GM10248 (cell line): ENCODE results near the gene NDE1.
A peak's percentile ranks its signal among the peaks of the same experiment; 100 is the strongest.

Experiments used
- CTCF ChIA-PET: fragments of 300-600 bp; sonication (Branson Sonifier 250); formaldehyde crosslinking; extraction: SDS; loops from one replicate; lab custom pipeline; 2021; ENCODE audit warnings: antibody characterized with exemption; lab: Yijun Ruan, JAX
- POLR2A ChIA-PET: fragments of 350-650 bp; sonication (Branson Sonifier 250); formaldehyde crosslinking; extraction: SDS; loops from one replicate; lab custom pipeline; 2020; ENCODE audit warnings: antibody characterized with exemption; lab: Yijun Ruan, JAX
- DNase-seq: peaks from one replicate; pipeline ENCODE4 v3.0.0; 2012; ENCODE audit errors: extremely low spot score
- TF ChIP-seq, protein P1 (sequence below): IDR thresholded peaks from 2 replicates; pipeline ENCODE4 v1.5.1; 2012; ENCODE audit warnings: mild to moderate bottlenecking, low read depth; ENCODE audit errors: extremely low read depth, missing control alignments, control extremely low read depth

The NDE1 gene

GRCh38 chr16:15764112-15764511 is 114.1 kb downstream of the NDE1 start:
- TF ChIP-seq, protein P1, sequence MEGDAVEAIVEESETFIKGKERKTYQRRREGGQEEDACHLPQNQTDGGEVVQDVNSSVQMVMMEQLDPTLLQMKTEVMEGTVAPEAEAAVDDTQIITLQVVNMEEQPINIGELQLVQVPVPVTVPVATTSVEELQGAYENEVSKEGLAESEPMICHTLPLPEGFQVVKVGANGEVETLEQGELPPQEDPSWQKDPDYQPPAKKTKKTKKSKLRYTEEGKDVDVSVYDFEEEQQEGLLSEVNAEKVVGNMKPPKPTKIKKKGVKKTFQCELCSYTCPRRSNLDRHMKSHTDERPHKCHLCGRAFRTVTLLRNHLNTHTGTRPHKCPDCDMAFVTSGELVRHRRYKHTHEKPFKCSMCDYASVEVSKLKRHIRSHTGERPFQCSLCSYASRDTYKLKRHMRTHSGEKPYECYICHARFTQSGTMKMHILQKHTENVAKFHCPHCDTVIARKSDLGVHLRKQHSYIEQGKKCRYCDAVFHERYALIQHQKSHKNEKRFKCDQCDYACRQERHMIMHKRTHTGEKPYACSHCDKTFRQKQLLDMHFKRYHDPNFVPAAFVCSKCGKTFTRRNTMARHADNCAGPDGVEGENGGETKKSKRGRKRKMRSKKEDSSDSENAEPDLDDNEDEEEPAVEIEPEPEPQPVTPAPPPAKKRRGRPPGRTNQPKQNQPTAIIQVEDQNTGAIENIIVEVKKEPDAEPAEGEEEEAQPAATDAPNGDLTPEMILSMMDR, result no peak
- POLR2A ChIA-PET, result no interaction called here
- DNase-seq, result no peak
- CTCF ChIA-PET, result interaction anchor here (0.6 to 4.2 kb wide), 6 partner anchors 9 to 430 kb away, joined by 3 to 34 read pairs (median 3); no protein-coding TSS in a partner anchor

- ChIA-PET CTCF (interaction anchor here (1.0 to 4.2 kb wide), 19 partner anchors 10 to 429 kb away, joined by 3 to 34 read pairs (median 4); no protein-coding TSS in a partner anchor), POLR2A (no interaction called here)
- DNase-seq, result no peak
- TF ChIP-seq, protein P1, result no peak
Measured at GRCh38 chr16:15765116-15765515, 115.1 kb downstream of the NDE1 start.

DNA sequence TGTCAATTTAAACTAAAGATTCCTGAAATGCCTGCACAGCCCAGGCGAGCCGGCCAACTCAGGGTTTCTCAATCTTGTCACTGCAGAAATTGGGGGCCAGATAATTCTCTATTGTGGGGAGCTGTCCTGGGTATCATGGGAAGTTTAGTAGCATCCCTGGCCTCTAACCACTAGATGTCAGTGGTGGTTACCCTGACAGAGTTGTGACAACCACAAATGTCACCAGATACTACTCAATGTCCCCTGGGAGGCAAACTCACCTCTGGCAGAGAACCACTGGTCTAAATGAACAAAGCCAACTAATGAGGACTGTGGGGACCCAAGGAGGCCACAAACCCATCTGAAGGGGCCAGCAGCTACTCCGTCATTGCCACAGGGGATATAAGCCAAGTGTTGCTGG is 115.8 kb downstream of the NDE1 start:
- ChIA-PET CTCF (interaction anchor here (1.0 to 4.2 kb wide), 22 partner anchors 9 to 428 kb away, joined by 3 to 34 read pairs (median 4); no protein-coding TSS in a partner anchor), POLR2A (no interaction called here)
- peak; percentile 80 for DNase-seq
- TF ChIP-seq, protein P1, result peak; percentile 71

DNA sequence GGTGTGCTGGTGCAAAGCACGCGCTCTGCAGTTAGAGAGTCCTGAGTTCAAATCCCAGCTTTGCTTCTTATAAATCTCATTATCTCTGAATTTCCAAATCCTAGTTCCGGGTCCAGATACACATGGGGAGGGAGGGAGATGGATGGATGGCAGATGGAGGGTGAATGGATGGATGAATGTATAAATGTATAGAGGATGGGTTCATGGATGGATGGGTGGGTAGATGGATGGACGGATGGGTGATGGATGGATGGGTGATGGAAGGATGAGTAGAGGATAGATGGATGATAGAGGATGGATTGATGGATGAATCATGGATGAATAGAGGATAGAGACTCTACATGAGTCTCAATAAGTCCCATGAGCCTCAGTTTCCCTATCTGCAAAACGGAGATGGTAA is 116.9 kb downstream of the NDE1 start:
- no peak for DNase-seq
- TF ChIP-seq, protein P1, result no peak
- ChIA-PET POLR2A (no interaction called here), CTCF (interaction anchor here (0.7 to 4.2 kb wide), 10 partner anchors 8 to 377 kb away, joined by 3 to 34 read pairs (median 6); no protein-coding TSS in a partner anchor)

GRCh38 chr16:15768201-15768600 is 118.2 kb downstream of the NDE1 start:
- ChIA-PET POLR2A (no interaction called here), CTCF (interaction anchor here (1.3 kb wide), 1 partner anchor 12 kb away, joined by 3 read pairs; no protein-coding TSS in a partner anchor)
- DNase-seq, result no peak
- TF ChIP-seq, protein P1, result no peak

DNA sequence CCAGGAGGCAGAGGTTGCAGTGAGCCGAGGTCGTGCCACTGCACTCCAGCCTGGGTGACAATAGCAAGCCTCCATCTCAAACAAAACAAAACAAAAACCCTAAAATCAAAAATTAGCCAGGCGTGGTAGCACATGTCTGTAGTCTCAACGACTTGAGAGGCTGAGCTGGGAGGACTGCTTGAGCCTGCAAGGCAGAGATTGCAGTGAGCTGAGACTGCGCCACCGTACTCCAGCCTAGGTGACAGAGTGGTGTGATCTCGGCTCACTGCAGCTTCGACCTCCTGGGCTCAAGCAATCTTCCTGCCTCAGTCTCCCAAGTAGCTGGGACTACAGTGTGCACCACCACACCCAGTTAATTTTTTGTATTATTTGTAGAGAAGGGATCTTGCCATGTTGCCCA is 119.2 kb downstream of the NDE1 start:
- TF ChIP-seq, protein P1, result no peak
- no peak for DNase-seq
- CTCF ChIA-PET, result no interaction called here
- POLR2A ChIA-PET, result no interaction called here

DNA sequence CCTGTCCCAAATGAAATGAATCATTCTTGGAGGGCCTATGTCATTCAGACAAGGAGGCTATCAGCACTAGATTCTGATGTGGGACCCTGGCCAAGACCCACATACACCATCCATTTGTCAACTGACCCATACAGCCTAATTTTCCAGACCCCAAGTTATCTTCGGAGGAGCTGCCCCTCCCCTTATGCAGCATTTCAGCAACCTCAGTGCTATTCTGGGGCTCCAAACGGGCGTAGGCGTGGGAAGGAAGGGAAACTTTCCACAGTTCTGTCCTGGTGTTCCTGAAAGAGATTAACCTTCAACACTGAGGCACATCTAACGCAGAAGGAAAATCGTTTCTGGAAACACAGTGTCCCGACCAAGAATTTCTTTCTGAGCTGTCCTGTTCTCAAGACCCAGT is 120.1 kb downstream of the NDE1 start:
- ChIA-PET POLR2A (no interaction called here), CTCF (interaction anchor here (0.7 to 2.5 kb wide), 3 partner anchors 52 to 417 kb away, joined by 3 to 17 read pairs (median 3); no protein-coding TSS in a partner anchor)

More for the DNA sequence above, 120.1 kb downstream of the NDE1 start:
- TF ChIP-seq, protein P1, result no peak
- DNase-seq, result no peak
